H9 (cell line): ENCODE data around the gene NFU1. TPM values are rescaled to one million over a fixed set of nuclear protein-coding genes. Genes with fewer than 3 reads are reported as not detected.
"Not testable (repeated sequence)": the region's sequence is repeated elsewhere in the genome, so short reads cannot be mapped to it uniquely, and the experiment has no call there.

Experiments
- DNase-seq: peaks from one replicate; pipeline ENCODE4 v3.0.0-alpha.2; 2017
- H2AFZ ChIP-seq: one replicate; pipeline ENCODE4 v1.6.1; 2013; ENCODE audit warnings: mild to moderate bottlenecking, low read length, control low read depth, moderate library complexity
- H2AK5ac ChIP-seq: 2 replicates; pipeline ENCODE4 v1.6.1; 2013; ENCODE audit warnings: low read length, control low read depth, mixed read lengths; ENCODE audit not compliant: insufficient read length
- H2BK120ac ChIP-seq: one replicate; pipeline ENCODE4 v1.6.1; 2013; ENCODE audit warnings: low read depth, mild to moderate bottlenecking, low read length, control low read depth, inconsistent platforms; ENCODE audit not compliant: poor library complexity, severe bottlenecking
- H2BK12ac ChIP-seq: 2 replicates; pipeline ENCODE4 v1.6.1; 2013; ENCODE audit warnings: low read length, control low read depth, mixed read lengths, low read depth; ENCODE audit not compliant: insufficient read length
- H2BK15ac ChIP-seq: 2 replicates; pipeline ENCODE4 v1.6.1; 2013; ENCODE audit warnings: low read depth, low read length, control low read depth
- H2BK20ac ChIP-seq: one replicate; pipeline ENCODE4 v1.6.1; 2013; ENCODE audit warnings: low read depth, mild to moderate bottlenecking, low read length, control low read depth, inconsistent platforms; ENCODE audit not compliant: poor library complexity, severe bottlenecking
- H2BK5ac ChIP-seq: 2 replicates; pipeline ENCODE4 v1.6.1; 2013; ENCODE audit warnings: low read length, control low read depth, mixed read lengths; ENCODE audit not compliant: insufficient read length
- H3K14ac ChIP-seq: 2 replicates; pipeline ENCODE4 v1.6.1; 2013; ENCODE audit warnings: low read length, control low read depth; ENCODE audit not compliant: insufficient read depth
- H3K18ac ChIP-seq: 2 replicates; pipeline ENCODE4 v1.6.1; 2013; ENCODE audit warnings: low read depth, mild to moderate bottlenecking, mixed read lengths, low read length, control low read depth; ENCODE audit not compliant: insufficient read length
- H3K23ac ChIP-seq: 2 replicates; pipeline ENCODE4 v1.6.1; 2013; ENCODE audit warnings: low read length, control low read depth, mixed read lengths, low read depth; ENCODE audit not compliant: insufficient read length
- H3K23me2 ChIP-seq: 2 replicates; pipeline ENCODE4 v1.6.1; 2013; ENCODE audit warnings: low read depth, mild to moderate bottlenecking, mixed read lengths, low read length, control low read depth; ENCODE audit not compliant: insufficient read length, poor library complexity, severe bottlenecking
- H3K27ac ChIP-seq: 2 replicates; pipeline ENCODE4 v1.5.1; 2013; ENCODE audit warnings: low read length, control low read depth, mixed read lengths, low read depth; ENCODE audit not compliant: insufficient read length
- H3K27me3 ChIP-seq: 2 replicates; pipeline ENCODE4 v1.6.1; 2013; ENCODE audit warnings: low read length, control low read depth, inconsistent platforms; ENCODE audit not compliant: insufficient read depth
- H3K4ac ChIP-seq: 2 replicates; pipeline ENCODE4 v1.6.1; 2013; ENCODE audit warnings: low read depth, mild to moderate bottlenecking, control low read depth, inconsistent platforms, low read length, moderate library complexity
- H3K4me1 ChIP-seq: 2 replicates; pipeline ENCODE4 v1.6.1; 2013; ENCODE audit warnings: low read length, control low read depth, inconsistent platforms; ENCODE audit not compliant: insufficient read depth
- H3K4me2 ChIP-seq: 2 replicates; pipeline ENCODE4 v1.6.1; 2013; ENCODE audit warnings: low read length, control low read depth, mixed read lengths; ENCODE audit not compliant: insufficient read length, insufficient read depth
- H3K56ac ChIP-seq: 2 replicates; pipeline ENCODE4 v1.6.1; 2013; ENCODE audit warnings: low read depth, mild to moderate bottlenecking, mixed read lengths, low read length, control low read depth; ENCODE audit not compliant: insufficient read length
- H3K79me1 ChIP-seq: 2 replicates; pipeline ENCODE4 v1.6.1; 2013; ENCODE audit warnings: low read depth, mild to moderate bottlenecking, moderate library complexity, low read length, control low read depth, inconsistent platforms; ENCODE audit not compliant: insufficient read depth, poor library complexity, severe bottlenecking
- H3K79me2 ChIP-seq: 2 replicates; pipeline ENCODE4 v1.6.1; 2013; ENCODE audit warnings: low read length, control low read depth, inconsistent platforms; ENCODE audit not compliant: insufficient read depth
- H3K9ac ChIP-seq: 2 replicates; pipeline ENCODE4 v1.6.1; 2013; ENCODE audit warnings: low read length, control low read depth, mixed read lengths; ENCODE audit not compliant: insufficient read length; ENCODE audit errors: extremely low read depth
- H3K9me3 ChIP-seq: one replicate; pipeline ENCODE4 v1.6.1; 2013; ENCODE audit warnings: low read depth, low read length, inconsistent platforms; ENCODE audit not compliant: control insufficient read depth
- H3T11ph ChIP-seq: one replicate; pipeline ENCODE4 v1.6.1; 2013; ENCODE audit warnings: mild to moderate bottlenecking, low read length, control low read depth, inconsistent platforms
- H4K20me1 ChIP-seq: one replicate; pipeline ENCODE4 v1.6.1; 2013; ENCODE audit not compliant: control insufficient read depth, insufficient read length, insufficient read depth
- H4K5ac ChIP-seq: 2 replicates; pipeline ENCODE4 v1.6.1; 2013; ENCODE audit warnings: low read depth, mild to moderate bottlenecking, mixed read lengths, low read length, control low read depth; ENCODE audit not compliant: insufficient read length
- H4K8ac ChIP-seq: replicated peaks from 2 replicates; pipeline ENCODE4 v1.6.1; 2013; ENCODE audit warnings: low read length, control low read depth, mixed read lengths, low read depth; ENCODE audit not compliant: insufficient read length
- H4K91ac ChIP-seq: 2 replicates; pipeline ENCODE4 v1.6.1; 2013; ENCODE audit warnings: low read depth, mild to moderate bottlenecking, moderate library complexity, mixed read lengths, low read length, control low read depth; ENCODE audit not compliant: insufficient read length
- H3K27ac Mint-ChIP-seq, 3 experiments: 2 replicates in 2 of 3; 3 replicates in 1 of 3; pipeline ENCODE4 v1.8.0; 2020 to 2021; ENCODE audit warnings: mixed read lengths in 3 of 3, mild to moderate bottlenecking in 1 of 3, moderate library complexity in 1 of 3
- H3K27me3 Mint-ChIP-seq: 2 replicates; pipeline ENCODE4 v1.8.0; 2021; ENCODE audit warnings: low read depth, mild to moderate bottlenecking, moderate library complexity, mixed read lengths
- H3K36me3 Mint-ChIP-seq, 3 experiments: 2 replicates in 2 of 3; 3 replicates in 1 of 3; pipeline ENCODE4 v1.8.0; 2020 to 2021; ENCODE audit warnings: low read depth in 3 of 3, mixed read lengths in 3 of 3; ENCODE audit not compliant: insufficient read depth in 1 of 3
- H3K4me1 Mint-ChIP-seq, 2 experiments: 2 replicates each; pipeline ENCODE4 v1.8.0; 2020; ENCODE audit warnings: mixed read lengths in 2 of 2
- H3K4me3 Mint-ChIP-seq, 2 experiments: 2 replicates in 1 of 2; 3 replicates in 1 of 2; pipeline ENCODE4 v1.8.0; 2020 to 2021; ENCODE audit warnings: mild to moderate bottlenecking in 2 of 2, mixed read lengths in 2 of 2, moderate library complexity in 1 of 2
- H3K9me3 Mint-ChIP-seq, 2 experiments: 2 replicates in 1 of 2; 3 replicates in 1 of 2; pipeline ENCODE4 v1.8.0; 2020; ENCODE audit warnings: mild to moderate bottlenecking in 2 of 2, mixed read lengths in 2 of 2, moderate library complexity in 1 of 2
- WGBS: extraction: QIAGEN DNeasy Blood & Tissue Kit; methylation state at CpG from one replicate; pipeline ENCODE4 v1.1.7; 2013; ENCODE audit warnings: missing lambda C conversion rate, low lambda C conversion rate, mixed read lengths; ENCODE audit not compliant: insufficient read length; ENCODE audit errors: extremely low coverage; 5-methylcytosine and 5-hydroxymethylcytosine counted together
- total RNA-seq: library from RNA; stranded (reverse); gene quantifications from 2 replicates; pipeline ENCODE4 v1.2.1, GENCODE V29; 2021
- TF ChIP-seq, protein P1 (sequence below): fragments of 200-600 bp; sonication (generic); conservative IDR thresholded peaks from 3 replicates; pipeline ENCODE4 v1.8.0; 2021; ENCODE audit warnings: antibody characterized with exemption, mild to moderate bottlenecking

Gene NFU1
- total RNA-seq, 1 experiment from 2014 or later, result 61.4 TPM

DNA sequence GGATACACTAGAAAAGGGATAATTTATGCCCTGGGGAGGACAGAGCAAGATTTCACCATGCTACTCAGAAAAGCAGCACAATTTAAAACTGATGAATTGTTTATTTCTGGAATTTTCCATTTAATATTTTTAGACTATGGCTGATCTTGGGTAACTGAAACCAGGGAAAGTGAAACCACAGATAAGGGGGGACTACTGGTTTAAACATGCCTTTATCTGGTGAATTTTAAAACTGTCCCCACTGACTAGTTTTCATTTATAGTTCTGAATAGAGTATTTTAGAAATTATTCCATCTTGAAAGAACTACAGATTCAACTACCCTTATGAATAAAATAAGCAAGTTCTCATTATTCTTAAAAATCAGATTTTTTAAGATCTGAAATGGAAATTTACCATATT is 15.0 kb downstream of the NFU1 start:
- no peak overlapping the region for H4K91ac ChIP-seq
- Mint-ChIP-seq H3K4me3 (no peak overlapping the region), H3K27me3 (no peaks in the 10 kb centered on the region), H3K9me3 (no peaks in the 10 kb centered on the region), H3K36me3 (peaks cover 5 to 47% (median 39%) of the 10 kb centered on the region in 3 experiments; a peak in 5 of 7 replicates), H3K27ac (no peak overlapping the region), H3K4me1 (no peaks in the 10 kb centered on the region)
- DNase-seq, result no peak
- no peaks in the 10 kb centered on the region for H3K9me3 ChIP-seq
- no peak overlapping the region for H2BK5ac ChIP-seq
- H3K27me3 ChIP-seq, result no peaks in the 10 kb centered on the region
- H3K4me1 ChIP-seq, result no peaks in the 10 kb centered on the region
- H4K8ac ChIP-seq, result no peak overlapping the region
- no peak overlapping the region for H2AK5ac ChIP-seq
- H3K14ac ChIP-seq, result no peak overlapping the region
- no peak overlapping the region for H2BK12ac ChIP-seq
- no peak overlapping the region for H3K4me2 ChIP-seq
- H2BK120ac ChIP-seq, result no peak overlapping the region
- H3K9ac ChIP-seq, result no peak overlapping the region
- H3K79me2 ChIP-seq, result no peaks in the 10 kb centered on the region
- H3K79me1 ChIP-seq, result no peaks in the 10 kb centered on the region
- no peak overlapping the region for H3K18ac ChIP-seq
- no peaks in the 10 kb centered on the region for H4K20me1 ChIP-seq
- TF ChIP-seq, protein P1, sequence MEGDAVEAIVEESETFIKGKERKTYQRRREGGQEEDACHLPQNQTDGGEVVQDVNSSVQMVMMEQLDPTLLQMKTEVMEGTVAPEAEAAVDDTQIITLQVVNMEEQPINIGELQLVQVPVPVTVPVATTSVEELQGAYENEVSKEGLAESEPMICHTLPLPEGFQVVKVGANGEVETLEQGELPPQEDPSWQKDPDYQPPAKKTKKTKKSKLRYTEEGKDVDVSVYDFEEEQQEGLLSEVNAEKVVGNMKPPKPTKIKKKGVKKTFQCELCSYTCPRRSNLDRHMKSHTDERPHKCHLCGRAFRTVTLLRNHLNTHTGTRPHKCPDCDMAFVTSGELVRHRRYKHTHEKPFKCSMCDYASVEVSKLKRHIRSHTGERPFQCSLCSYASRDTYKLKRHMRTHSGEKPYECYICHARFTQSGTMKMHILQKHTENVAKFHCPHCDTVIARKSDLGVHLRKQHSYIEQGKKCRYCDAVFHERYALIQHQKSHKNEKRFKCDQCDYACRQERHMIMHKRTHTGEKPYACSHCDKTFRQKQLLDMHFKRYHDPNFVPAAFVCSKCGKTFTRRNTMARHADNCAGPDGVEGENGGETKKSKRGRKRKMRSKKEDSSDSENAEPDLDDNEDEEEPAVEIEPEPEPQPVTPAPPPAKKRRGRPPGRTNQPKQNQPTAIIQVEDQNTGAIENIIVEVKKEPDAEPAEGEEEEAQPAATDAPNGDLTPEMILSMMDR, result no peak
- H2BK20ac ChIP-seq, result no peak overlapping the region
- H4K5ac ChIP-seq, result no peak overlapping the region
- no peak overlapping the region for H3K4ac ChIP-seq
- no peaks in the 10 kb centered on the region for H3K23me2 ChIP-seq
- H3K27ac ChIP-seq, result no peak overlapping the region
- H3K56ac ChIP-seq, result no peak overlapping the region
- H2AFZ ChIP-seq, result no peak overlapping the region
- H3T11ph ChIP-seq, result no peak overlapping the region
- H2BK15ac ChIP-seq, result no peak overlapping the region
- H3K23ac ChIP-seq, result no peak overlapping the region

DNA sequence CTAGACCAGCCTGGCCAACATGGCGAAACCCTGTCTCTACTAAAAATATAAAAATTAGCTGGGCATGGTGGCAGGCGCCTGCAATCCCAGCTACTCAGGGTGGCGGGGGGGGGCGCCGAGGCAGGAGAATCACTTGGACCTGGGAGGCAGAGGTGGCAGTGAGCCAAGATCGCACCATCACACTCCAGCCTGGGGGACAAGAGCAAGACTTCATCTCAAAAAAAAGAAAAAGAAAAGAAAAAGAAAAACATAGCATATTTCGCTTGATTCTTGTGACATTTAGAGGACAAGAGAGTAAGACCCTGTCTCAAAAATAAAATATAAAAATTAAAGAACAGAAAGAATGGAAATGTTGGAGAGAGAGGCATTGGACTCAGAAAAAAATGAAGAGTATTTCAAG is 18.1 kb downstream of the NFU1 start:
- H3K79me2 ChIP-seq, H4K8ac ChIP-seq, H2AK5ac ChIP-seq, DNase-seq, H2BK12ac ChIP-seq, H2BK20ac ChIP-seq, H2BK15ac ChIP-seq, H3K9me3 Mint-ChIP-seq, H4K5ac ChIP-seq, H3K14ac ChIP-seq, H3K18ac ChIP-seq, H3K9me3 ChIP-seq, H3K4me1 ChIP-seq, H3K23me2 ChIP-seq, H3K4me2 ChIP-seq, H2AFZ ChIP-seq, H3K27ac ChIP-seq, H2BK5ac ChIP-seq, H3K4me3 Mint-ChIP-seq, H3K27me3 ChIP-seq, H4K20me1 ChIP-seq, H3K4ac ChIP-seq, H3K79me1 ChIP-seq, H3K56ac ChIP-seq, H3K27ac Mint-ChIP-seq, H3K9ac ChIP-seq, H3K23ac ChIP-seq, H2BK120ac ChIP-seq, H3K27me3 Mint-ChIP-seq, H4K91ac ChIP-seq, H3T11ph ChIP-seq, H3K4me1 Mint-ChIP-seq: not testable (repeated sequence)
- WGBS, result no CpG with 5 or more reads among the region's 7 CpGs
- H3K36me3 Mint-ChIP-seq, result peaks cover 5 to 55% (median 44%) of the 10 kb centered on the region in 3 experiments; a peak in 5 of 7 replicates
